ENCODE data around the gene MCCD1. TPM values are rescaled to one million over a fixed set of nuclear protein-coding genes. Genes with fewer than 3 reads are reported as not detected.

Gene MCCD1
- total RNA-seq, 1 experiment from 2014 or later: not detected

GRCh38 chr6:31531771-31532643, 3.2 kb downstream of the MCCD1 start:
- Histone ChIP-seq H3K4me1 (ENCODE audit: insufficient read depth, low read length) (no peaks in the 10 kb centered on the region; the same call in 1 of the 2 replicates), H4K5ac (ENCODE audit: insufficient read length, low read depth, low read length) (no peak overlapping the region), H3K18ac (ENCODE audit: insufficient read length, low read depth, low read length) (no peak overlapping the region), H3K27ac (ENCODE audit: insufficient read length, low read depth, low read length) (no peak overlapping the region), H3K23me2 (ENCODE audit: insufficient read length, low read depth, low read length, poor library complexity, severe bottlenecking) (no peaks in the 10 kb centered on the region), H3K9me3 (ENCODE audit: control insufficient read depth, low read depth, low read length) (no peaks in the 10 kb centered on the region), H3K27me3 (ENCODE audit: insufficient read depth, low read length) (no peaks in the 10 kb centered on the region), H3K14ac (ENCODE audit: insufficient read depth, low read length) (no peak overlapping the region), H3K56ac (ENCODE audit: insufficient read length, low read depth, low read length) (no peak overlapping the region), H2BK120ac (ENCODE audit: low read depth, low read length, poor library complexity, severe bottlenecking) (no peak overlapping the region), H2AK5ac (ENCODE audit: insufficient read length, low read length) (no peak overlapping the region), H3K4me2 (ENCODE audit: insufficient read depth, insufficient read length, low read length) (no peak overlapping the region), H3K79me1 (ENCODE audit: insufficient read depth, low read depth, low read length, poor library complexity, severe bottlenecking) (peaks cover 11% of the 10 kb centered on the region), H2BK15ac (ENCODE audit: low read depth, low read length) (no peak overlapping the region), H4K8ac (replicated peaks; ENCODE audit: insufficient read length, low read depth, low read length) (no peak overlapping the region), H2BK5ac (ENCODE audit: insufficient read length, low read length) (no peak overlapping the region), H3K79me2 (ENCODE audit: insufficient read depth, low read length) (no peaks in the 10 kb centered on the region; the same call in 1 of the 2 replicates), H3T11ph (ENCODE audit: low read length) (no peak overlapping the region), H3K9ac (ENCODE audit: extremely low read depth, insufficient read length, low read length) (no peak overlapping the region), H4K91ac (ENCODE audit: insufficient read length, low read depth, low read length) (no peak overlapping the region), H4K20me1 (ENCODE audit: control insufficient read depth, insufficient read depth, insufficient read length) (peaks cover 4% of the 10 kb centered on the region), H2BK20ac (ENCODE audit: low read depth, low read length, poor library complexity, severe bottlenecking) (no peak overlapping the region), H3K4ac (ENCODE audit: low read depth, low read length) (no peak overlapping the region), H2BK12ac (ENCODE audit: insufficient read length, low read depth, low read length) (no peak overlapping the region), H2AFZ (ENCODE audit: low read length) (no peak overlapping the region), H3K23ac (ENCODE audit: insufficient read length, low read depth, low read length) (no peak overlapping the region)
- TF ChIP-seq CTCF (conservative IDR thresholded peaks at IDR 0.05): no peak
- H3K4me3 Mint-ChIP-seq: no peak overlapping the region; a peak in 1 of 5 replicates
- no peak for DNase-seq
- peaks cover 66 to 76% (median 71%) of the 10 kb centered on the region in 3 experiments for H3K36me3 Mint-ChIP-seq (ENCODE audit: insufficient read depth in 1 of 3, low read depth in 3 of 3)
- no peaks in the 10 kb centered on the region for H3K27me3 Mint-ChIP-seq (ENCODE audit: low read depth)
- H3K27ac Mint-ChIP-seq: peak overlapping the region in 2 of 3 experiments; percentile 58 to 89; a peak in 3 of 7 replicates
- peaks cover 23 to 33% of the 10 kb centered on the region in 2 experiments for H3K4me1 Mint-ChIP-seq
- WGBS (ENCODE audit: extremely low coverage, insufficient read length, low lambda C conversion rate): no CpG with 5 or more reads among the region's 9 CpGs
- H3K9me3 Mint-ChIP-seq: no peaks in the 10 kb centered on the region; a peak in 1 of 5 replicates

Data from H9 (cell line).